Natural killer cell (primary cell): ENCODE data around the gene FAM241B. TPM values are rescaled to one million over a fixed set of nuclear protein-coding genes. Genes with fewer than 3 reads are reported as not detected.

Experiments used
- ATAC-seq, 3 donors: fragments of 150-1000 bp in 2 of 3; fragments of 200-7000 bp in 1 of 3; cut with Tn5 transposase; 1 replicate in 1 of 3; 2 replicates in 2 of 3; pipeline ENCODE4 v1.10.0; 2021; ENCODE audit warnings: mild to moderate bottlenecking in 2 of 3, moderate library complexity in 2 of 3
- DNase-seq, 2 donors: peaks; one replicate each; pipeline versions ENCODE4 v3.0.0 to v3.0.0-alpha.2; 2013 to 2021; ENCODE audit warnings: mixed read lengths in 1 of 2
- H3K27ac ChIP-seq: one replicate; pipeline ENCODE4 v1.5.1; 2013; ENCODE audit warnings: mild to moderate bottlenecking, low read length
- H3K27me3 ChIP-seq: one replicate; pipeline ENCODE4 v1.6.1; 2013; ENCODE audit warnings: low read length; ENCODE audit not compliant: control insufficient read depth, insufficient read depth
- H3K36me3 ChIP-seq: one replicate; pipeline ENCODE4 v1.6.1; 2013; ENCODE audit warnings: low read length; ENCODE audit not compliant: control insufficient read depth, insufficient read depth
- H3K4me1 ChIP-seq: one replicate; pipeline ENCODE4 v1.6.1; 2013; ENCODE audit warnings: low read length; ENCODE audit not compliant: control insufficient read depth, insufficient read depth
- H3K4me3 ChIP-seq: one replicate; pipeline ENCODE4 v1.5.1; 2013; ENCODE audit warnings: low read length
- H3K9me3 ChIP-seq: one replicate; pipeline ENCODE4 v1.6.1; 2013; ENCODE audit warnings: low read length; ENCODE audit not compliant: control insufficient read depth, insufficient read depth
- H3K27ac Mint-ChIP-seq, 2 donors: one replicate each; pipeline ENCODE4 v1.8.0; 2022; ENCODE audit warnings: mild to moderate bottlenecking in 2 of 2, mixed read lengths in 2 of 2, moderate library complexity in 1 of 2
- H3K27me3 Mint-ChIP-seq, 2 donors: one replicate each; pipeline ENCODE4 v1.8.0; 2022; ENCODE audit warnings: low read depth in 2 of 2, mixed read lengths in 2 of 2
- H3K36me3 Mint-ChIP-seq: one replicate; pipeline ENCODE4 v1.8.0; 2022; ENCODE audit warnings: mixed read lengths
- H3K4me1 Mint-ChIP-seq, 2 donors: one replicate each; pipeline ENCODE4 v1.8.0; 2022; ENCODE audit warnings: mixed read lengths in 2 of 2
- H3K4me3 Mint-ChIP-seq: one replicate; pipeline ENCODE4 v1.8.0; 2022; ENCODE audit warnings: mild to moderate bottlenecking, moderate library complexity, mixed read lengths
- H3K9me3 Mint-ChIP-seq, 2 donors: one replicate each; pipeline ENCODE4 v1.8.0; 2022; ENCODE audit warnings: mixed read lengths in 2 of 2
- WGBS: methylation state at CpG from one replicate; pipeline ENCODE4 v1.1.7; 2013; ENCODE audit warnings: missing lambda C conversion rate; ENCODE audit not compliant: insufficient coverage; 5-methylcytosine and 5-hydroxymethylcytosine counted together
- intact Hi-C: fragments of 100-400 bp; cut with micrococcal nuclease; formaldehyde crosslinking; loops from one replicate; pipeline ENCODE4 v1.14.2; 2022
- total RNA-seq, 4 donors: library from RNA; stranded (reverse); fragments of 120-200 nt in 1 of 4; gene quantifications; one replicate each; pipeline versions ENCODE4 v1.2.3 to v1.2.4, GENCODE V29; 2013 to 2022
- TF ChIP-seq, protein P1 (sequence below): fragments of 200-600 bp; IDR thresholded peaks from one replicate; pipeline ENCODE4 v1.8.0; 2022; ENCODE audit warnings: antibody characterized with exemption

The FAM241B gene
- total RNA-seq, 3 donors from 2014 or later (not counting 1 experiment from before 2014, with no cell fraction given): 1.1 to 1.3 TPM; not detected in 1

DNA sequence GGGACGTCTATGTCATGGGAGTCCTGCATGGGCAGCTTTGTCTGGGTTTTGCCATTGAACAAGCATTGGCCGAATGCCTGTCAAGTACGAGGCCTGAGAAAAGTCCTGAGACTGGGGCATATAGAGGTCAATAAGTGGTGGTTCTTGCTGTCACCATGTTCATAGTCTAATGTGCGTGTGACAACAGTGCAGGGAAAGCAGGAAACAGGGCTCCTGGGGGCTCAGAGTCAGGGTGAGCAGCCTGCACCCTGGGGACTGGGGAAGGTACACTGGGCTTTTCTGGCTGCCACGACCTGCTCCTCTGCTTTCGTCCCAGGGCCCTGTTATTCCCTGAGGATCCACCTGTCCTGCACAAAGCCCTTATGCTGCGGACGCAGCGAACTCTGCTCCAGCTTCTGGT is 21.3 kb downstream of the FAM241B start:
- peaks cover 11 to 13% of the 10 kb centered on the region in 2 donors for H3K4me1 Mint-ChIP-seq
- H3K27me3 ChIP-seq: no peaks in the 10 kb centered on the region
- no peak overlapping the region for H3K27ac ChIP-seq
- H3K27me3 Mint-ChIP-seq: peaks cover 0 to 2% of the 10 kb centered on the region in 2 donors
- no peaks in the 10 kb centered on the region for H3K36me3 ChIP-seq
- TF ChIP-seq, protein P1, sequence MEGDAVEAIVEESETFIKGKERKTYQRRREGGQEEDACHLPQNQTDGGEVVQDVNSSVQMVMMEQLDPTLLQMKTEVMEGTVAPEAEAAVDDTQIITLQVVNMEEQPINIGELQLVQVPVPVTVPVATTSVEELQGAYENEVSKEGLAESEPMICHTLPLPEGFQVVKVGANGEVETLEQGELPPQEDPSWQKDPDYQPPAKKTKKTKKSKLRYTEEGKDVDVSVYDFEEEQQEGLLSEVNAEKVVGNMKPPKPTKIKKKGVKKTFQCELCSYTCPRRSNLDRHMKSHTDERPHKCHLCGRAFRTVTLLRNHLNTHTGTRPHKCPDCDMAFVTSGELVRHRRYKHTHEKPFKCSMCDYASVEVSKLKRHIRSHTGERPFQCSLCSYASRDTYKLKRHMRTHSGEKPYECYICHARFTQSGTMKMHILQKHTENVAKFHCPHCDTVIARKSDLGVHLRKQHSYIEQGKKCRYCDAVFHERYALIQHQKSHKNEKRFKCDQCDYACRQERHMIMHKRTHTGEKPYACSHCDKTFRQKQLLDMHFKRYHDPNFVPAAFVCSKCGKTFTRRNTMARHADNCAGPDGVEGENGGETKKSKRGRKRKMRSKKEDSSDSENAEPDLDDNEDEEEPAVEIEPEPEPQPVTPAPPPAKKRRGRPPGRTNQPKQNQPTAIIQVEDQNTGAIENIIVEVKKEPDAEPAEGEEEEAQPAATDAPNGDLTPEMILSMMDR: no peak
- intact Hi-C loops: no loop called here
- DNase-seq (no peak), ATAC-seq (no peak)
- H3K4me3 Mint-ChIP-seq: no peak overlapping the region
- 68% methylated on average over 9 of the region's 9 CpGs for WGBS
- H3K36me3 Mint-ChIP-seq: no peaks in the 10 kb centered on the region
- no peaks in the 10 kb centered on the region for H3K9me3 Mint-ChIP-seq
- no peaks in the 10 kb centered on the region for H3K9me3 ChIP-seq
- H3K4me1 ChIP-seq: peaks cover 20% of the 10 kb centered on the region
- no peak overlapping the region for H3K4me3 ChIP-seq
- H3K27ac Mint-ChIP-seq: no peak overlapping the region

DNA sequence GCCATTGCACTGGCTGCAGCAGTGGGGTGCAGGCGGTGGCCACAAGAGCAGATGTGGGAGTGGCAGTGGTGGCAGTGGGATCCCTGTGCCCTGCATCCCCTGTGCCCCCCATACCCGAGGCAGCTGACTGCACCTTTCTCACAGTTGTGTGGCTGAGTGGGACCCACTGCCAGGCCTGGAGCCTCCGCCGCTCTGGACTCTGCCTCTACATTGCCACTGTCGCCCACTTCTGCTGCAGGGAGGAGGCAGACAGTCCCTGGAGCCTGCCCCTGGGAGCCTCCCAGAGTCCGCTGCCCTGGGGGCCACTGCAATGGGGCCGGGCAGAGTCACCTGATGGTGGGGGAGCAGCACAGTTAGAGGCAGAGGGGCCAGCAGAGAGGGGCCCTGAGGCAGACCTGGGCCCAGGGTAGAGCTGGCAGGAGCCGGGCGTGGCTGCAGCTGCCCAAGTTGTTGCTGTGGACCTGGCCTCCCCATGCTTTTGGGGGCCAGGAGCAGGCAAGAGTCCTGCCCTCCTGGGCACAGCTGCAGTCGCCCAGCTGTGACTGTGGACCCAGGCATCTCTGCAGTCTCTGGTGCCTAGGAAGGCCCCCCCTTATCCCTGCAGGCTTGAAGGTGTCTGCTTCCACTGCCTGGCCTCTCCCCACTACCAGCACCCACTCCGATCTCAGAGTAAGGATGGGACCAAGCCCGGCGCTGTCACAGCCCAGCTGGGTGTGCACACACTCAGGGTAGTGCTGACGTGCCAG is 22.2 kb downstream of the FAM241B start:
- TF ChIP-seq, protein P1: no peak
- ATAC-seq (no peak), DNase-seq (no peak)
- Mint-ChIP-seq H3K4me1 (peaks cover 11 to 13% of the 10 kb centered on the region in 2 donors), H3K27ac (no peak overlapping the region), H3K36me3 (no peaks in the 10 kb centered on the region), H3K27me3 (peaks cover under 1 to 2% of the 10 kb centered on the region in 2 donors), H3K4me3 (no peak overlapping the region), H3K9me3 (no peaks in the 10 kb centered on the region)
- no peaks in the 10 kb centered on the region for H3K9me3 ChIP-seq
- H3K4me1 ChIP-seq: peaks cover 20% of the 10 kb centered on the region
- H3K27ac ChIP-seq: no peak overlapping the region
- H3K27me3 ChIP-seq: peaks cover under 1% of the 10 kb centered on the region
- no peaks in the 10 kb centered on the region for H3K36me3 ChIP-seq
- intact Hi-C loops: no loop called here
- 89% methylated on average over 14 of the region's 14 CpGs for WGBS
- H3K4me3 ChIP-seq: no peak overlapping the region

DNA sequence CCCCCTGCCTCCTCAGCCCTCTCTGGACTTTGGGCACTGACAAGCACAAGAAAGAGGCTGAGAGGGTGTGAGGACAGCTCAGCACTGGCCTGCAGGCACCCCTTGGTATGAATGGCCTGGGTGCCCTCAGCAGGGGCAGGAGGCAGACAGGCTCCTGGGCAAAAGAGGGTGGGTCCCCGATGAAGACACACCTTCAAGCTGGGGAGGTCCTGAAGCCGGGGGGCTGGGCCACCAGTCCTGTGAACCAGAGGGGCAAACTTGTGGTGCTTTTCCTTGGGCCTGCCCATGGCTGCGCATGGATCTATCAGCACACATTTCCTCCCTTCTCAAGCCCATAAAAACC is 22.8 kb downstream of the FAM241B start:
- Histone ChIP-seq H3K9me3 (no peaks in the 10 kb centered on the region), H3K27ac (no peak overlapping the region), H3K4me1 (peaks cover 20% of the 10 kb centered on the region), H3K4me3 (no peak overlapping the region), H3K36me3 (no peaks in the 10 kb centered on the region), H3K27me3 (peaks cover 2% of the 10 kb centered on the region)
- Mint-ChIP-seq H3K4me1 (peaks cover 11 to 13% of the 10 kb centered on the region in 2 donors), H3K36me3 (no peaks in the 10 kb centered on the region), H3K4me3 (no peak overlapping the region), H3K9me3 (no peaks in the 10 kb centered on the region), H3K27me3 (peaks cover 5 to 6% of the 10 kb centered on the region in 2 donors), H3K27ac (no peak overlapping the region)
- TF ChIP-seq, protein P1: no peak
- ATAC-seq (no peak), DNase-seq (no peak)
- 90% methylated on average over 3 of the region's 3 CpGs for WGBS
- intact Hi-C loops: no loop called here

DNA sequence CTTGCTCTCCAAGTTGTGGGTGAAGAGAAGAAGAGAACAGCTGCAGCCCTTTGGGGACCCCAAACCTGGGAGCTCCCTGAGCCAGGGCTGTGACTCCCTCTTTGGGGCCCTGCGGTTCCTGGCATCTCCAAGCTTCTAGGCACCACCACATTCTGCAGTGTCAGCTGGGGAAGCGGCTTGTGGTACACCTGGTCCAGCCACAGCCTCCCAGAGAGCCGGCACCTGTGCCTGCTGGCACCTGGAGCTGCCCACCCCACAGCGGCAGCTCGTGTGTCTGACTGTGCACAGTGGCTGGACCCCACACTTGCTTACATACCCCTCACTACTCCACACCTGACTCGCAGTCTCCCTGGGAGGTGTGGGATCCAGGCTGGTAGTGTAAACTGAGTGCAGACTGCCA is 23.5 kb downstream of the FAM241B start:
- Mint-ChIP-seq H3K36me3 (no peaks in the 10 kb centered on the region), H3K27me3 (peaks cover 5 to 13% of the 10 kb centered on the region in 2 donors), H3K4me1 (peaks cover 11 to 13% of the 10 kb centered on the region in 2 donors), H3K27ac (no peak overlapping the region), H3K9me3 (no peaks in the 10 kb centered on the region), H3K4me3 (no peak overlapping the region)
- intact Hi-C loops: no loop called here
- Histone ChIP-seq H3K4me1 (peaks cover 20% of the 10 kb centered on the region), H3K36me3 (no peaks in the 10 kb centered on the region), H3K4me3 (no peak overlapping the region), H3K27ac (no peak overlapping the region), H3K27me3 (peaks cover 2% of the 10 kb centered on the region), H3K9me3 (no peaks in the 10 kb centered on the region)
- ATAC-seq (no peak), DNase-seq (no peak)
- TF ChIP-seq, protein P1: no peak
- 87% methylated on average over 6 of the region's 6 CpGs for WGBS
